Neuronal stem cell (in vitro differentiated cells): ENCODE measurements around the gene ZFX.

ENCODE experiments used
- DNase-seq: peaks from one replicate; pipeline ENCODE4 v3.0.0-alpha.2; 2013; ENCODE audit warnings: low spot score
- H2AFZ ChIP-seq: one replicate; pipeline ENCODE4 v1.6.1; 2013; ENCODE audit warnings: mild to moderate bottlenecking, low read length, inconsistent platforms
- H2AK5ac ChIP-seq: 2 replicates; pipeline ENCODE4 v1.6.1; 2013; ENCODE audit warnings: low read depth, mild to moderate bottlenecking, inconsistent platforms, low read length, moderate library complexity, mixed read lengths
- H2BK120ac ChIP-seq: 2 replicates; pipeline ENCODE4 v1.6.1; 2013; ENCODE audit warnings: low read depth, mild to moderate bottlenecking, inconsistent platforms, low read length, moderate library complexity, mixed read lengths
- H2BK12ac ChIP-seq: one replicate; pipeline ENCODE4 v1.6.1; 2013; ENCODE audit warnings: low read length, inconsistent platforms
- H2BK15ac ChIP-seq: 2 replicates; pipeline ENCODE4 v1.6.1; 2013; ENCODE audit warnings: mild to moderate bottlenecking, low read length, inconsistent platforms, mixed read lengths
- H2BK5ac ChIP-seq: one replicate; pipeline ENCODE4 v1.6.1; 2013; ENCODE audit warnings: inconsistent platforms, mild to moderate bottlenecking, low read length, moderate library complexity
- H3K14ac ChIP-seq: one replicate; pipeline ENCODE4 v1.6.1; 2013; ENCODE audit warnings: low read length, inconsistent platforms
- H3K18ac ChIP-seq: 2 replicates; pipeline ENCODE4 v1.6.1; 2013; ENCODE audit warnings: low read length, inconsistent platforms
- H3K23ac ChIP-seq: 2 replicates; pipeline ENCODE4 v1.6.1; 2013; ENCODE audit warnings: low read depth, mild to moderate bottlenecking, mixed read lengths, low read length, inconsistent platforms; ENCODE audit not compliant: poor library complexity
- H3K27ac ChIP-seq: replicated peaks from 3 replicates; pipeline ENCODE4 v1.5.1; 2013; ENCODE audit warnings: low read length, inconsistent platforms
- H3K27me3 ChIP-seq, 3 experiments: 2 replicates each; pipeline ENCODE4 v1.6.1; 2013; ENCODE audit warnings: low read length in 3 of 3, mild to moderate bottlenecking in 2 of 3, inconsistent platforms in 1 of 3, low read depth in 1 of 3, mixed read lengths in 1 of 3, moderate library complexity in 1 of 3; ENCODE audit not compliant: control insufficient read depth in 3 of 3, insufficient read depth in 3 of 3
- H3K36me3 ChIP-seq, 2 donors: replicated peaks in 1 of 2; 2 replicates each; pipeline ENCODE4 v1.6.1; 2013; ENCODE audit warnings: low read length in 2 of 2; ENCODE audit not compliant: control insufficient read depth in 2 of 2, insufficient read depth in 2 of 2
- H3K4ac ChIP-seq: 2 replicates; pipeline ENCODE4 v1.6.1; 2013; ENCODE audit warnings: inconsistent platforms, mild to moderate bottlenecking, low read length, moderate library complexity
- H3K4me1 ChIP-seq, 2 donors: 1 replicate in 1 of 2; 2 replicates in 1 of 2; pipeline ENCODE4 v1.6.1; 2013; ENCODE audit warnings: low read length in 2 of 2, low read depth in 1 of 2; ENCODE audit not compliant: control insufficient read depth in 2 of 2, insufficient read depth in 1 of 2
- H3K4me2 ChIP-seq: one replicate; pipeline ENCODE4 v1.6.1; 2013; ENCODE audit warnings: mild to moderate bottlenecking, low read length, inconsistent platforms; ENCODE audit not compliant: insufficient read depth, poor library complexity, severe bottlenecking
- H3K4me3 ChIP-seq, 2 donors: 2 replicates each; pipeline ENCODE4 v1.5.1; 2013; ENCODE audit warnings: low read length in 2 of 2, mild to moderate bottlenecking in 2 of 2, inconsistent platforms in 1 of 2, moderate library complexity in 1 of 2
- H3K79me1 ChIP-seq: one replicate; pipeline ENCODE4 v1.6.1; 2013; ENCODE audit warnings: low read depth, mild to moderate bottlenecking, inconsistent platforms, low read length, moderate library complexity
- H3K9ac ChIP-seq: one replicate; pipeline ENCODE4 v1.6.1; 2013; ENCODE audit warnings: mild to moderate bottlenecking, low read depth, low read length, inconsistent platforms; ENCODE audit not compliant: poor library complexity
- H3K9me3 ChIP-seq, 2 donors: replicated peaks in 1 of 2; 2 replicates each; pipeline versions ENCODE3 to v1.6.1; 2013; ENCODE audit warnings: low read length in 2 of 2, mild to moderate bottlenecking in 2 of 2, inconsistent platforms in 1 of 2, low read depth in 1 of 2, mixed read lengths in 1 of 2, moderate library complexity in 1 of 2; ENCODE audit not compliant: control insufficient read depth in 2 of 2, insufficient read depth in 1 of 2
- H4K8ac ChIP-seq: one replicate; pipeline ENCODE4 v1.6.1; 2013; ENCODE audit warnings: low read depth, mild to moderate bottlenecking, inconsistent platforms, low read length, moderate library complexity
- H4K91ac ChIP-seq: one replicate; pipeline ENCODE4 v1.6.1; 2013; ENCODE audit warnings: low read length, low read depth, mild to moderate bottlenecking, inconsistent platforms; ENCODE audit not compliant: poor library complexity
- WGBS, 2 donors: extraction: QIAGEN DNeasy Blood & Tissue Kit; methylation state at CpG; one replicate each; pipeline ENCODE4 v1.1.7; 2013; ENCODE audit warnings: missing lambda C conversion rate in 2 of 2, mixed read lengths in 1 of 2; ENCODE audit not compliant: insufficient read length in 2 of 2, insufficient replicate concordance in 1 of 2; ENCODE audit errors: extremely low coverage in 2 of 2; 5-methylcytosine and 5-hydroxymethylcytosine counted together

The ZFX gene

DNA sequence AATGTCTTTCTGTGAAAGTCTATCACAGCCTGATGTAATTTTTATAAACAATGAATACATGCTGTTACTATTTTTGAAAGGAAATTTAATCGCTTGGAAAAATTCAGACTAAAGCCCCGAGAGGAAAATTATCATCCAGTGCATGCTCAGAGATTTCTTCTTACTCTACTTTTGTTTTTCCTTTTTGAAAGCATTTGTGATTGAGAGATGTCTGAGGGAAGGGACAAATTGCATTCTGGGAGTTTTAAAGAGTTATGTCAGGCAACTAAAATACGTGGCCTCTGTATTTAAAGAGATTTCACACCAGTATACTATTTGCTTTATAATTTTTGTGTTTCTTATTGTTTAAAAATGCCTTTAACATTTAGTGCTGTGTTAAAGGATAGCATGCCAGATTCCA is 1.4 kb upstream of the ZFX start:
- Histone ChIP-seq H3K9ac (no peak overlapping the region), H3K14ac (no peak overlapping the region), H2AK5ac (no peak overlapping the region), H2AFZ (peak overlapping the region; percentile 81), H4K8ac (no peak overlapping the region), H2BK120ac (no peak overlapping the region), H3K4me3 (peak overlapping the region in 1 of 2 donors; percentile 75), H3K4ac (no peak overlapping the region), H3K36me3 (peaks cover 0 to 18% of the 10 kb centered on the region in 2 donors), H2BK15ac (no peak overlapping the region), H3K18ac (no peak overlapping the region), H3K27ac (no peak overlapping the region), H3K9me3 (no peaks in the 10 kb centered on the region), H3K27me3 (no peaks in the 10 kb centered on the region), H3K23ac (no peak overlapping the region), H2BK5ac (no peak overlapping the region), H2BK12ac (no peak overlapping the region), H3K4me1 (peaks cover 0 to 20% of the 10 kb centered on the region in 2 donors), H3K79me1 (no peaks in the 10 kb centered on the region), H3K4me2 (no peak overlapping the region), H4K91ac (no peak overlapping the region)
- DNase-seq, result no peak
- no CpG with 5 or more reads among the region's 3 CpGs for WGBS, 2 donors

DNA sequence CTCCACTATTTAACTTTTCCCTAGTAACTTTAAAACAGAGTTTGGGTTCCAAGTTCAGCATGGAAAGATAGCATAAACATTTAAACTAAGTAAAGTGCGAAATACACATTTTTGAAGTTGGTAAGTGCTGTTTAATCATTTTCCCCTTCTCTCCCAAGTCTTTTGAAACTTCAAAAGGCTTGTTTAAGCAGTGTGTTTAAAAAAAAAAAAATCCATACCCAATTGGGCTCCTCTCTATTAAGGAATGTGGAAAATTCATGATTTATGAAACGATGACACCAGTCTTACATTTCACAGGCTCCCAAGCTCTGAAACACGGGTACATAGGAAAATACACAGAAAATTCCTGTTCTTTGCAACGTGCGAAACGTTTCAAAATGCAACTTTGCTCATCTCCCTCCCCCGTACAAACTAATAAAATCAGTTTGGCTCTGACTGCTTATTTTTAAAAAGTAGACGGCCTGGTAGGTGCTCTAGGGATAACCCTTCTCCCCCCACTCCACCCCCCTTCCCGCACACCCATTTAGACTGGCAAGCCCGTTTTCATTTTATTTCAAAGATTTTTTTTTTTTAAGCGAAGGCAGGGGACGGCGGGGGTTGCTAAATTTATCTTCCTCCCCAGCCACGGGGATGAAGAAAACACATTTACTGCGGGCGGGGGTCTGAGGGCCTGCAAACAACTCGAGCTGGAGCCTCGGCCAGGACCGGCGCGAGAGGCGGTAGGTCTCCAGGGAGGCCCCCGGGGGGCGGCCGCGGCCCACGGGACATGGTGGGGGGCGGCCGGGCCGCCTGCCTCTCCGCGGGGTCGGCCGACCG is 786 bp upstream of the ZFX start:
- WGBS, 2 donors, result no CpG with 5 or more reads among the region's 35 CpGs
- H3K4me1 ChIP-seq, result peaks cover 0 to 20% of the 10 kb centered on the region in 2 donors
- peak overlapping the region; percentile 53 for H2BK5ac ChIP-seq

DNA sequence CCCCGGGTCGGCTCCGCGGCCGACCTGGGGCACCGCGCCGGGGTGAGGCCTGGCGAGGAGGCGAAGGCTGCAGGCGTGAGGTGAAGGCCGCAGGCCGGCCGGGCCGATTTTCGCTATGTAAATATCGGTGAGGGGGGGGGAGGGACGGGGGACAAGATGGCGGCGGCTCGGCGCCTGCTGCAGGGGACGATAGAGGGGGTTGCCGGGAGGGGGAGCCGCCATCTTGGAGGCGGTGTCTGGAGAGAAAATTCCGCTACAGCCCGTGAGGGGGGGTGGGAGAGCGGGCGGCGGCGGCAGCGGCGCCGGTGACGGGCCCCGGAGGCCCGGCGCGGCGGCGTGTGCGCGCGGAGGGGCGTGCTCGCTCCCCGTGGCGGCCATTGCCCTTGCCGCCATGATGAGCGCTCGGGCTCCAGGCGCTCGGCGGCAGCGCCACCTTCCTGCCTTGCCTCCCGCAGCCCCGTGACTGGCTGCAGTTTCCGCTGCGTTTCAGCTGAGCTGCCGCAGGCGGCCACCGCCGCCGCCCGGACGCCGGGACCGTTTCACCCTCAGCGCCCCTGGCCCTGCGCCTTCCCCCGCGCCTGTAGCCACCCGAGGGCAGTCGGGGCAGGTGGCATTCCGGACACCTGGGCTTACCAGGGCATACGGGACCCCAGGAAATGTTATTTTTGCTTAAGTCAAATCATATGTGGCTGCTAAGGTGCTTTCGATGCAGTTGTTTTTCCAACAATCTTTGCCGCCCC is 692 bp downstream of the ZFX start:
- no peak overlapping the region for H2BK12ac ChIP-seq
- H2BK15ac ChIP-seq, result no peak overlapping the region
- no peak overlapping the region for H4K8ac ChIP-seq
- peak overlapping the region; percentile 81 for H2AFZ ChIP-seq
- H3K4me2 ChIP-seq, result peak overlapping the region; percentile 45
- H2BK120ac ChIP-seq, result no peak overlapping the region
- no peaks in the 10 kb centered on the region for H3K79me1 ChIP-seq
- peaks cover 0 to 38% of the 10 kb centered on the region in 2 donors for H3K36me3 ChIP-seq
- no peaks in the 10 kb centered on the region for H3K27me3 ChIP-seq
- H3K14ac ChIP-seq, result peak overlapping the region; percentile 71
- DNase-seq, result peak; percentile 80
- no CpG with 5 or more reads among the region's 79 CpGs for WGBS, 2 donors
- H4K91ac ChIP-seq, result no peak overlapping the region
- no peaks in the 10 kb centered on the region for H3K9me3 ChIP-seq
- H2BK5ac ChIP-seq, result no peak overlapping the region
- peaks cover 0 to 20% of the 10 kb centered on the region in 2 donors for H3K4me1 ChIP-seq
- peak overlapping the region; percentile 85 for H3K18ac ChIP-seq
- no peak overlapping the region for H3K4ac ChIP-seq
- H3K23ac ChIP-seq, result no peak overlapping the region
- H3K9ac ChIP-seq, result peak overlapping the region; percentile 77
- peak overlapping the region; percentile 95 for H3K27ac ChIP-seq
- H2AK5ac ChIP-seq, result no peak overlapping the region
- H3K4me3 ChIP-seq, result peak overlapping the region; percentile 75 to 96

More for the DNA sequence above, 786 bp upstream of the ZFX start:
- peak; percentile 1 for DNase-seq
- Histone ChIP-seq H2BK15ac (no peak overlapping the region), H4K91ac (no peak overlapping the region), H2BK12ac (no peak overlapping the region), H3K18ac (peak overlapping the region; percentile 48), H3K4ac (no peak overlapping the region), H2AFZ (peak overlapping the region; percentile 81), H3K23ac (no peak overlapping the region), H3K9ac (peak overlapping the region; percentile 81), H3K14ac (no peak overlapping the region), H3K79me1 (no peaks in the 10 kb centered on the region), H2AK5ac (no peak overlapping the region), H3K9me3 (no peaks in the 10 kb centered on the region), H3K4me2 (peak overlapping the region; percentile 43), H3K27me3 (no peaks in the 10 kb centered on the region), H2BK120ac (no peak overlapping the region), H3K27ac (peak overlapping the region; percentile 95), H4K8ac (no peak overlapping the region), H3K36me3 (peaks cover 0 to 24% of the 10 kb centered on the region in 2 donors), H3K4me3 (peak overlapping the region; percentile 75 to 90)

DNA sequence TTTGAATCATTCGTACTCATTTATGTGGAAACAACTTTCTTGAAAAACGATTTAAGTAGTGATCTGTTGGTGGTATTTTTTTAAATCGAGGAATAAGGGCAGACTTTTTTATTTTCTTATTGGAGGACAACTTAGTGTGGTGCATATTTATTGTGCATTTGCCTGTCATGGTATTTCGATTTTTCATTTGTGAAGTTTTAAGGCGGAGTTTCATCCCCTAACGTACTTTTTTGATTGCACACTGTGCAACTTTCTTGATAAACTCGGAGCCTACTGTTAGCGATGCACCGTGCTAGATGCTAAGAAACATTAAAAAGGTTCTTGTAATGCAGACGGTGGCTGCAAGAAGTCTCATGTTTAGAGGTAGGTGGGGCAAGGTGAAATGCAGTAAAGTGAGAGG is 1.4 kb downstream of the ZFX start:
- Histone ChIP-seq H2BK12ac (no peak overlapping the region), H3K36me3 (peaks cover 0 to 45% of the 10 kb centered on the region in 2 donors), H3K27ac (no peak overlapping the region), H3K4me2 (peak overlapping the region; percentile 47), H4K91ac (no peak overlapping the region), H3K79me1 (no peaks in the 10 kb centered on the region), H3K14ac (no peak overlapping the region), H3K9ac (no peak overlapping the region), H3K4me1 (peaks cover 0 to 20% of the 10 kb centered on the region in 2 donors), H2BK5ac (no peak overlapping the region), H3K4ac (no peak overlapping the region), H2AK5ac (no peak overlapping the region), H3K18ac (no peak overlapping the region), H3K4me3 (peak overlapping the region; percentile 44 to 75), H2BK15ac (no peak overlapping the region), H3K9me3 (no peaks in the 10 kb centered on the region), H2BK120ac (no peak overlapping the region), H3K27me3 (no peaks in the 10 kb centered on the region), H3K23ac (no peak overlapping the region), H2AFZ (no peak overlapping the region), H4K8ac (no peak overlapping the region)
- no peak for DNase-seq
- WGBS, 2 donors, result no CpG with 5 or more reads among the region's 10 CpGs
